ENCODE results near the gene FHIT. TPM values are rescaled to one million over a fixed set of nuclear protein-coding genes. Genes with fewer than 3 reads are reported as not detected.

FHIT gene
- total RNA-seq, 1 donor = 2.2 TPM

GRCh38 chr3:59877263-59878037 lies 1373.8 kb downstream of the FHIT start:
- no peak for DNase-seq (ENCODE audit: low read depth)
- no peak for TF ChIP-seq CTCF (IDR thresholded peaks at IDR 0.05; ENCODE audit: insufficient read depth, low read depth, low read length)
- no peak overlapping the region for H3K4me3 ChIP-seq (ENCODE audit: low read depth, low read length)

GRCh38 chr3:59876533-59877062 lies 1374.7 kb downstream of the FHIT start:
- TF ChIP-seq CTCF (IDR thresholded peaks at IDR 0.05; ENCODE audit: insufficient read depth, low read depth, low read length) = no peak
- DNase-seq (ENCODE audit: low read depth) = no peak
- no peak overlapping the region for H3K4me3 ChIP-seq (ENCODE audit: low read depth, low read length)

GRCh38 chr3:59873576-59874230 lies 1377.5 kb downstream of the FHIT start:
- H3K4me3 ChIP-seq (ENCODE audit: low read depth, low read length) = no peak overlapping the region
- no peak for DNase-seq (ENCODE audit: low read depth)
- TF ChIP-seq CTCF (IDR thresholded peaks at IDR 0.05; ENCODE audit: insufficient read depth, low read depth, low read length) = no peak

GRCh38 chr3:59872128-59872527 lies 1379.1 kb downstream of the FHIT start:
- TF ChIP-seq CTCF (IDR thresholded peaks at IDR 0.05; ENCODE audit: insufficient read depth, low read depth, low read length) = no peak
- H3K4me3 ChIP-seq (ENCODE audit: low read depth, low read length) = no peak overlapping the region
- DNase-seq (ENCODE audit: low read depth) = no peak

GRCh38 chr3:59867185-59868002 lies 1383.9 kb downstream of the FHIT start:
- DNase-seq (ENCODE audit: low read depth) = no peak
- no peak overlapping the region for H3K4me3 ChIP-seq (ENCODE audit: low read depth, low read length)
- TF ChIP-seq CTCF (IDR thresholded peaks at IDR 0.05; ENCODE audit: insufficient read depth, low read depth, low read length) = no peak

- no peak overlapping the region for H3K4me3 ChIP-seq (ENCODE audit: low read depth, low read length)
- no peak for TF ChIP-seq CTCF (IDR thresholded peaks at IDR 0.05; ENCODE audit: insufficient read depth, low read depth, low read length)
- no peak for DNase-seq (ENCODE audit: low read depth)
Observed at GRCh38 chr3:59866076-59866475, 1385.2 kb downstream of the FHIT start.

All from fibroblast of villous mesenchyme (primary cell).